HFFc6 (cell line): Measurements from ENCODE around the gene AMOTL2. TPM values are rescaled to one million over a fixed set of nuclear protein-coding genes. Genes with fewer than 3 reads are reported as not detected.

Experiments
- DNase-seq: peaks from one replicate; pipeline ENCODE4 v3.0.0-alpha.2; 2018
- H3K27ac Mint-ChIP-seq: 2 replicates; pipeline ENCODE4 v1.8.0; 2020; ENCODE audit warnings: mild to moderate bottlenecking, mixed read lengths
- H3K27me3 Mint-ChIP-seq: 2 replicates; pipeline ENCODE4 v1.8.0; 2021; ENCODE audit warnings: mild to moderate bottlenecking, moderate library complexity, mixed read lengths; ENCODE audit not compliant: insufficient read depth
- H3K36me3 Mint-ChIP-seq: 2 replicates; pipeline ENCODE4 v1.8.0; 2021; ENCODE audit warnings: low read depth, mixed read lengths
- H3K4me1 Mint-ChIP-seq: 2 replicates; pipeline ENCODE4 v1.8.0; 2020; ENCODE audit warnings: low read depth, mixed read lengths
- H3K4me3 Mint-ChIP-seq: 2 replicates; pipeline ENCODE4 v1.8.0; 2020; ENCODE audit warnings: mild to moderate bottlenecking, moderate library complexity, mixed read lengths
- H3K9me3 Mint-ChIP-seq: 2 replicates; pipeline ENCODE4 v1.8.0; 2020; ENCODE audit warnings: mild to moderate bottlenecking, mixed read lengths
- CTCF ChIP-seq: fragments of 200-600 bp; sonication (generic); IDR thresholded peaks from 2 replicates; pipeline ENCODE4 v1.5.0; 2021; ENCODE audit warnings: antibody characterized with exemption, mild to moderate bottlenecking
- total RNA-seq, 6 experiments: library from RNA; stranded (reverse); fragmentation: NEBNext Ultra II Directional; extraction: Animal tissue kit (Norgen Biotek cat#: 25700); gene quantifications; 2 replicates in 1 of 6; 3 replicates in 5 of 6; pipeline ENCODE4 v1.2.3, GENCODE V29; 2021

Gene AMOTL2
- total RNA-seq, 6 experiments from 2014 or later, result 244 to 311 (median 274) TPM

- H3K9me3 Mint-ChIP-seq, result peaks cover 20% of the 10 kb centered on the region
- peak overlapping the region; percentile 96 for H3K27ac Mint-ChIP-seq
- H3K27me3 Mint-ChIP-seq, result peaks cover 89% of the 10 kb centered on the region
- H3K4me3 Mint-ChIP-seq, result peak overlapping the region; percentile 43; the same call in 1 of the 2 replicates
- no peak for TF ChIP-seq CTCF
- peaks cover 69% of the 10 kb centered on the region for H3K36me3 Mint-ChIP-seq
- peak; percentile 4 for DNase-seq
- peaks cover 93% of the 10 kb centered on the region for H3K4me1 Mint-ChIP-seq
These were observed 12.9 kb downstream of the AMOTL2 start for GRCh38 chr3:134361162-134361835.

- Mint-ChIP-seq H3K4me3 (peak overlapping the region; percentile 77), H3K9me3 (peaks cover 21% of the 10 kb centered on the region), H3K27me3 (peaks cover 86% of the 10 kb centered on the region), H3K27ac (peak overlapping the region; percentile 96), H3K36me3 (peaks cover 69% of the 10 kb centered on the region), H3K4me1 (peaks cover 93% of the 10 kb centered on the region)
- TF ChIP-seq CTCF, result no peak
- peak; percentile 8 for DNase-seq
These were observed 14.2 kb downstream of the AMOTL2 start for GRCh38 chr3:134360046-134360445.

- Mint-ChIP-seq H3K27me3 (peaks cover 85% of the 10 kb centered on the region), H3K4me3 (peak overlapping the region; percentile 77), H3K27ac (peak overlapping the region; percentile 96), H3K36me3 (peaks cover 73% of the 10 kb centered on the region), H3K4me1 (peaks cover 93% of the 10 kb centered on the region), H3K9me3 (peaks cover 18% of the 10 kb centered on the region; the same call in 1 of the 2 replicates)
- peak; percentile 15 for DNase-seq
- no peak for TF ChIP-seq CTCF
These were observed 14.9 kb downstream of the AMOTL2 start for GRCh38 chr3:134359121-134360010.

GRCh38 chr3:134357914-134358811 is 16.1 kb downstream of the AMOTL2 start:
- peak; percentile 97 for DNase-seq
- Mint-ChIP-seq H3K9me3 (peaks cover 23% of the 10 kb centered on the region), H3K4me1 (peaks cover 93% of the 10 kb centered on the region), H3K4me3 (peak overlapping the region; percentile 77), H3K27me3 (peaks cover 86% of the 10 kb centered on the region), H3K27ac (peak overlapping the region; percentile 96), H3K36me3 (peaks cover 72% of the 10 kb centered on the region)
- TF ChIP-seq CTCF, result peak; percentile 80
